Stimulated activated CD8-positive, alpha-beta memory T cell treated with anti-CD3 and anti-CD28 coated beads, Interleukin-12 subunit alpha, Interleukin-12 subunit beta, amount 100 ng/mL, for 1 hour (primary cell): ENCODE measurements around the gene ATAD1.

Experiments
- DNase-seq: peaks from one replicate; pipeline ENCODE4 v3.0.0-alpha.2; 2020; ENCODE audit warnings: low read depth

The ATAD1 gene

DNA sequence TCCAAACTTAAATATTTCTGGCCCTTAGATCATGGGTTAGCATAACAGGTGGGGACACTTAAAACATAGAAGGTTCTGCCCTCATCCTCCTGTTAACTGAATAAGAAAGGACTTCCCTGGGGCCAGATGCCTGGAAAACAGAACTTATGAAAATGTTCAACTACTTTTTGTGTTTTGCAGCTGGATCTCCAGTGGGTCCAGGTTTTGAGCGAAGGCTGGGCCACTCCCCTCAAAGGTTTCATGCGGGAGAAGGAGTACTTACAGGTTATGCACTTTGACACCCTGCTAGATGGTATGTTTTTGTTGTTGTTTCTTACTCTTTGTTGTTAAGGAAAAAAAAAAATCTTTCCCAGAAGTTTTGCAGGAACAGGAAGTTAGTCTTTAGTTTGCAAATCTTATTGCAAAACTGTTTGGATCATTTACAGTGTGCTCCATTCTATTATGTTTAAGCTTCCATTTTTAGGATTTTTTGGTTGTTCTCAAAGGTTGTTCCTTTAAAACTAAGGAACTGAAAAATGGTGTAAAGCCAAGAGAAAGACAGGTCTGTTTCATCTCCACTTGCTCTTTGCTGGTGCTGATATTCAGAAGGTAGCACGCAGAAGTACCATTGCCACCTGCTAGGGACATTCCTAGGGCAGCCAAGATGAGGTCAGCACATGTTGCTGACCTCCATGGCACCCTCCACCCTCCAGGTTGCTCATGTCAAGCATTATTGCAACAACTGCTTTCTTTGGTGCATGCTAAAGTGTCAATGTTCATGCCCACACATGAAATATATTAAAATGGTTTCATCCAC, 102.3 kb downstream of the ATAD1 start:
- DNase-seq: no peak

DNA sequence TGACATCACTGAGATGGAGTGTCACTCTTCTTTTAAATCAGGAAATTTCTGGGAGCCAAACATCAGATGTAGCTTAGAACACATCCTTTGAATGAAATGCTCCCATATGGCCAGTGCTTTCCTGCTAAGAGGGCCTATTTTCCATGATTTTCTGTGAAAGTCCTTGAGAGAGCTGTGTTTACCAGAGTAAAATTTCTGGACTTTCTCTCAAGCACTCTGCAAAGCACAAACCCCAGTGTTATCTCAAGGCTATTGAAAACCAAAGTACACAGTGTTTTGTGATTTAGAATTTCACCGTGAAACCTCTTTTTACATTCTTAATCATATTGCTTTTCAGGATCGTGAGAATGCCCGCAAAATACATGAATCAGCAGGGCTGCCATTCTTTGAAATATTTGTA, 104.3 kb downstream of the ATAD1 start:
- no peak for DNase-seq

DNA sequence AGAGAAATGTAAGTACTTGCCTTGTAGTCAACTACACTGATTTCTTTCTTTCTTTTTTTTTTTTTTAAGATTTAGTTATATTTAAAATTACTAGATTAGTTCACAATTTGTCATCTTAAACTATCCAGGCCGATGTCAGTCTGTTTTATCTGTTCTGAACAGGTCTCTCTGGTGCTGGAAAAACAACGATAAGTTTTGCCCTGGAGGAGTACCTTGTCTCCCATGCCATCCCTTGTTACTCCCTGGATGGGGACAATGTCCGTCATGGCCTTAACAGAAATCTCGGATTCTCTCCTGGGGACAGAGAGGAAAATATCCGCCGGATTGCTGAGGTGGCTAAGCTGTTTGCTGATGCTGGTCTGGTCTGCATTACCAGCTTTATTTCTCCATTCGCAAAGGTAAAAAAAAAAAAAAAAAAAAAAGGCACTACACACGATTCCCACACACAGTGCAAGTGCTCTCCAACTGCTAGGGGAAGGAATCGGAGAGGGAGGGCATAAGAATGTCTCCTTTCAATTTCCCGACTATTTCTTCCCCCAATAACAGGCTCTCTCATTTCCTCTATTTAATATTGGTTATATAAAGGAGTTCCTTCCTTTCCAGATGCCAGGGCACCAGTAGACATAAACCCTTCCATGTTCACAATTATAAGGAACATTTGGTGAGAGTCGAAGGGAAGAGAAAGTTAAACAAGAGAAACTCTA, 105.0 kb downstream of the ATAD1 start:
- DNase-seq: no peak

DNA sequence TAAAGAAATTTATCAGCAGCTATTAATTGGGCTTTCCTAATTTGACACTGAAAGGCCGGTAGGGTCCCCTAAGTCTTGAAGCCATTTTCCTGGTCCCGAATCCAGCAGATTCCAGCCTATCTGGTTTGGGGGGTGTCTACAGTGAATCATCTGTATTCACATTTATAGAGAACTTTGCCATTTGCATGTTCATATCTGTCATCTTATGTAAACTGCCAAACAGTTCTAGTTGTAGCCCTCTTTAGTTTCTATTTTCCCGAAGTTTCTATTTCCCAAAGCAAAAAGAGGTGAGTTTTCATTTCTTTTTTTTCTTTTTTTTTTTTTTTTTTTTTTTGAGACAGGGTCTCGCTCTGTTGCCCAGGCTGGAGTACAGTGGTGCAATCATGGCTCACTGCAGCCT, 110.8 kb downstream of the ATAD1 start:
- DNase-seq: no peak

DNA sequence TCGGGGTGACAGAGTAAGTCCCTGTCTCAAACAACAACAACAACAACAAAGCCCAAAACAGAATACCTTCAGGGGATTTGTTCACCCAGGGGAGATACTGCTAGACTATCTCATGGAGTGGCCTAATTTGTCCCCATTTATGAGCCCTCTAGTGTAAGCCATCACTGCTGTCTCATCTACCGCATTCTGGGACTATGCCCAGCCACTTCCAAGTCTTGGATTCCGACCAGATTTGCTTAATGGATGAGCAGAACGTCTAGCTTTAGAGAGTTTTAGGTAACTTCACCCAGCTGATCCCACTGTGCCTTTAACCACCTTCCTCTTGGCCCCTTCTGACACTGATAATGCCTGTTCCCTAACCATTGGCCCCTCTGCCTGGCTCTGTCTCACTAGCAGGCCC, 111.3 kb downstream of the ATAD1 start:
- no peak for DNase-seq

DNA sequence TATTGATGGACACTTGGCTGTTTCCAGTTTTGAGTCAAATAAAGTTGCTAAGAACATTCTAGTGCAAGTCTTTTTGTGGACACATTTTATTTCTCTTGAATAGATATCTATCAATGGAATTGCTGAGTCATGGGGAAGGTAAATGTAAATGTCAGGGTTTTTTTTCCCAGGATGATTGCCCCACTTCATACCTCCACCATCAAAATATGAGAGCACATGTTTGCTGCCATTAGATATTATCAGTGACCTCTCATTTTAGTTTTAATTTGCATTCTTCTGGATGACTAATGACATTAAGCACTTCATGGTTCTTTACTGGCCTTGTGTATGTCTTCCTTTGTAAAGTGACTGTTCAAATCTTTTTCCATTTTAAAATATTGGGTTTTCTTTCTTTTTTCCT, 112.7 kb downstream of the ATAD1 start:
- DNase-seq: no peak

DNA sequence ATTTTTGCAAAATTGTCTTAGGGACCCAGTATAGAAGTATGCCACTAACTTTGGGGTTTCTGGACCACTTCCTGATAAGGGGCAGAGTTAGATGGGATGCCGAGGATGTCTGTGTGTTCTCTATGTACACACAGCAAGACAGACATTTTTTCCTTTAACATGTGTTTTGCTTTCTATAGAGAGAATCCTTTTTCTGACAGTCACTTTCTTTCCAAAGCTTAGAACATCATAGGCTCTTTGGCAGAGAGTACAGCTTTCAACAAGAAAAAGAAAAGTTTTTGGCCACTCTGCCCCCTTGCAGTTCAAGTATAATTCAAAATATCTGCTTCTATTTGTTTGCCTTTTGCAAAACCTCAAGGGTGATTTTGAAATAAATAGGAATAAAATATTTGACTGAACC, 114.3 kb downstream of the ATAD1 start:
- DNase-seq: no peak

DNA sequence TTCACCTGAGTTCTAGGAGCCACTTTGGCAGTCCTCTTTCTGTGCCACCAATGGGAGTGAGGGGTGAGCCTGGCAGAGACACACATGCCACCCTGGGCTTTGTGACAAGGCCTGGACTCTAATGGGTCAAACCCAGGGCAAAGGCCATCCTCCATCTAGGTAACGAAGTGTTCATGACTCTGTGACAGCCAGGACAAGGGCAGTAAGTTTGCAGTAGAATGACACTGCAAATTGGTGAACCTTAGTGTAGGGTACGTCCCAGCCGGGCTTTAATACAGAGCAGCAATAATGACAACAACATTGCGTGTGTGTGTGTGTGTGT, 115.1 kb downstream of the ATAD1 start:
- no peak for DNase-seq

DNA sequence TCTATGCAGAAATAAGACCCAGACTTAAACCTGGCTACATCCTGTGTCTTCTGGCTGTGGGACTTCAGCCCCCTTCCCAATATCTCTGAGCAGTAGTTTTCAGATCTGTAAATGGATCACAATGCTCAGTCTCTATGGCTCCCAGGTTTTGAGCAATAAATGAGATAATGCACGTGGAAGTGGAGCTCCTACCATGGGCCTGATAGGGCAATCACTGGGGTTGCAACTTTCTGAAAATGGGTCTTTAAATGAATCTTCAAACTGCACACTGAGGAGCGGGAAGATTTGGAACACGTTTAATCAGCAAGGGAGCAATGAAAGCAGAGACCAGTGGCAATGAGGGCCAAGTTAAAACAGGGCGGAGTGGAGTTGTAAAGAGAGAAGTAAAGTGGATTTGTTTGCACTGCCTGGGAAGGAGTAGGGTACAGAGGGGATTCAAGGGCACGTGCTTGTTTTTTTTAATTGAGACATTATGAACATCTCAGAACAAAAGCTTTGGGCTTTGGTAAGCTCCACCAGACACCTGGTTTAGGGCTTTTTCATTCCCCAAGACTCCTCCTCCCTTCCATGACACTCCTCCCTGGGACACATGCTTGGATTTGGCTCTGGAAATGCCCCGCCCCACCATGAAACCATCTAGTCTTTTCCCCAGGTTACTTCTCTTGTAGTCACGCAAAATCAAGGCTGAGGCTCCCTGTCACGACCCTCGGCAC, 115.6 kb downstream of the ATAD1 start:
- no peak for DNase-seq
